HepG2 (cell line): Measurements from ENCODE around the gene TMEM239. TPM values are rescaled to one million over a fixed set of nuclear protein-coding genes. Genes with fewer than 3 reads are reported as not detected.

ENCODE experiments used
- ATAC-seq: fragments of 200-7000 bp; cut with Tn5 transposase; 3 replicates; pipeline ENCODE4 v1.9.1; 2020; ENCODE audit warnings: mild to moderate bottlenecking, moderate library complexity
- BruUV-seq: library from RNA; stranded (reverse); fragments of 400-500 nt; replicated peaks from 2 replicates; lab custom pipeline; 2021; lab: Mats Ljungman, UMichigan
- CTCF ChIA-PET: fragments of 300-600 bp; formaldehyde crosslinking; extraction: SDS; loops from one replicate; lab custom pipeline; 2021; ENCODE audit warnings: low total read pairs, inconsistent platforms, low intra/inter-chr PET ratio; lab: Yijun Ruan, JAX
- POLR2A ChIA-PET: fragments of 350-600 bp; sonication (Branson Sonifier 250); formaldehyde crosslinking; loops from one replicate; lab custom pipeline; 2020; ENCODE audit warnings: antibody characterized with exemption, inconsistent platforms; lab: Yijun Ruan, JAX
- DNase-seq: peaks from one replicate; pipeline ENCODE4 v3.0.0-alpha.2; 2015; ENCODE audit warnings: low spot score
- FAIRE-seq: peaks from 3 replicates; lab custom pipeline; 2011; peaks lifted over from hg19 to GRCh38; lab: Jason Lieb, UNC
- H2AFZ ChIP-seq: one replicate; pipeline ENCODE4 v1.6.1; 2011; ENCODE audit warnings: low read length, inconsistent platforms
- H3K27ac ChIP-seq: fragments of 300-600 bp; 3 replicates; pipeline ENCODE4 v1.8.0; 2011; ENCODE audit warnings: mixed run types, mild to moderate bottlenecking, mixed read lengths, low read length, inconsistent platforms; ENCODE audit not compliant: insufficient read depth; ENCODE audit errors: extremely low read length
- H3K27me3 ChIP-seq, 2 experiments: fragments of 200-600 bp in 1 of 2; 2 replicates in 1 of 2; 3 replicates in 1 of 2; pipeline versions ENCODE4 v1.6.0 to v1.8.0; 2011; ENCODE audit warnings: low read length in 2 of 2, mild to moderate bottlenecking in 2 of 2, moderate library complexity in 2 of 2, inconsistent platforms in 1 of 2; ENCODE audit not compliant: insufficient read depth in 2 of 2, control insufficient read depth in 1 of 2
- H3K36me3 ChIP-seq, 2 experiments: fragments of 200-600 bp in 1 of 2; replicated peaks in 1 of 2; 2 replicates in 1 of 2; 3 replicates in 1 of 2; pipeline versions ENCODE4 v1.5.1 to v1.8.0; 2011; ENCODE audit warnings: low read length in 2 of 2, inconsistent platforms in 1 of 2; ENCODE audit not compliant: insufficient read depth in 2 of 2, control insufficient read depth in 1 of 2
- H3K4me1 ChIP-seq: 2 replicates; pipeline ENCODE4 v1.5.1; 2012; ENCODE audit warnings: low read length, inconsistent platforms; ENCODE audit not compliant: insufficient read depth
- H3K4me2 ChIP-seq: 2 replicates; pipeline ENCODE4 v1.6.0; 2011; ENCODE audit warnings: low read depth, low read length, inconsistent platforms
- H3K4me3 ChIP-seq, 3 experiments: fragments of 200-600 bp in 1 of 3; sonication (generic), shearing (Covaris generic) in 1 of 3; replicated peaks in 1 of 3; 2 replicates each; pipeline ENCODE4 v1.5.1; 2011 to 2016; ENCODE audit warnings: low read length in 3 of 3, inconsistent platforms in 2 of 3, low read depth in 2 of 3, mild to moderate bottlenecking in 2 of 3, control low read depth in 1 of 3, mixed read lengths in 1 of 3; ENCODE audit not compliant: insufficient read depth in 1 of 3
- H3K79me2 ChIP-seq: one replicate; pipeline ENCODE4 v1.6.1; 2011; ENCODE audit warnings: low read length, inconsistent platforms; ENCODE audit not compliant: insufficient read depth
- H3K9ac ChIP-seq: 2 replicates; pipeline ENCODE4 v1.6.0; 2011; ENCODE audit warnings: mild to moderate bottlenecking, low read depth, low read length, inconsistent platforms; ENCODE audit not compliant: insufficient read depth
- H3K9me3 ChIP-seq: 2 replicates; pipeline ENCODE4 v1.5.1; 2012; ENCODE audit warnings: mild to moderate bottlenecking, low read length
- H4K20me1 ChIP-seq: 2 replicates; pipeline ENCODE4 v1.6.0; 2011; ENCODE audit warnings: inconsistent platforms, mild to moderate bottlenecking, low read length, moderate library complexity; ENCODE audit not compliant: insufficient read depth
- HIVEP1 ChIP-seq: sonication (generic); formaldehyde crosslinking; IDR thresholded peaks from 2 replicates; pipeline ENCODE4 v1.4.0; 2020; ENCODE audit warnings: mild to moderate bottlenecking, missing genetic modification reagents
- KDM1A ChIP-seq: IDR thresholded peaks from 2 replicates; pipeline ENCODE4 v1.6.1; 2016; ENCODE audit warnings: missing compliant biosample characterization
- NFIC ChIP-seq: IDR thresholded peaks from 2 replicates; pipeline ENCODE4 v1.6.1; 2012; ENCODE audit warnings: mild to moderate bottlenecking, low read length, inconsistent platforms
- SP1 ChIP-seq, 2 experiments: fragments of 450-650 bp in 1 of 2; sonication (generic) in 1 of 2; formaldehyde crosslinking in 1 of 2; IDR thresholded peaks; 2 replicates each; pipeline versions ENCODE4 v1.4.0 to v1.6.1; 2016 to 2020; ENCODE audit warnings: missing genetic modification reagents in 1 of 2
- TBL1XR1 ChIP-seq: fragments of 150-350 bp; IDR thresholded peaks from 2 replicates; pipeline ENCODE4 v1.6.1; 2014; ENCODE audit warnings: borderline replicate concordance, low read length; ENCODE audit not compliant: partially characterized antibody
- ZNF326 ChIP-seq: sonication (generic); formaldehyde crosslinking; IDR thresholded peaks from 2 replicates; pipeline ENCODE4 v1.4.0; 2020; ENCODE audit warnings: missing genetic modification reagents, borderline replicate concordance
- ZNF343 ChIP-seq: sonication (generic); formaldehyde crosslinking; IDR thresholded peaks from 2 replicates; pipeline ENCODE4 v1.4.0; 2020; ENCODE audit warnings: mild to moderate bottlenecking, missing genetic modification reagents
- WGBS: methylation state at CpG from one replicate; pipeline ENCODE4 v1.1.6; 2017; ENCODE audit warnings: low lambda C conversion rate; 5-methylcytosine and 5-hydroxymethylcytosine counted together
- in situ Hi-C: cut with HindIII; loops from 2 replicates; pipeline ENCODE4 v1.10.0; 2017; ENCODE audit warnings: low pct_unique_long_range_greater_than_20kb; ENCODE audit not compliant: extremely low pct_ligation_motif_present
- intact Hi-C: fragments of 100-400 bp; cut with micrococcal nuclease; formaldehyde crosslinking; loops from one replicate; pipeline ENCODE4 v1.10.0; 2022; ENCODE audit not compliant: unreplicated experiment
- polyA plus RNA-seq, 8 experiments: library from polyadenylated mRNA; depleted of rRNA in 3 of 8; stranded (reverse) in 7 of 8; unstranded in 1 of 8; fragments of >200 nt; fragmentation: Illumina TruSeq in 4 of 8; extraction: Trizol in 4 of 8; gene quantifications; 2 replicates each; pipeline versions ENCODE4 v1.2.1 to v1.2.3, GENCODE V29; 2011 to 2016; ENCODE audit warnings: low read depth in 4 of 8, missing spikeins in 1 of 8, mixed read lengths in 1 of 8; ENCODE audit not compliant: insufficient read depth in 1 of 8
- total RNA-seq, 5 experiments: library from RNA; depleted of rRNA; stranded (reverse); fragments of >200 nt; fragmentation: Illumina TruSeq; extraction: Trizol; gene quantifications; 2 replicates each; pipeline ENCODE4 v1.2.3, GENCODE V29; 2016; ENCODE audit warnings: low read depth in 1 of 5
- TF ChIP-seq, protein P1 (sequence below): sonication (generic); formaldehyde crosslinking; conservative IDR thresholded peaks from 2 replicates; pipeline ENCODE4 v1.4.0; 2020; ENCODE audit warnings: missing genetic modification reagents
- TF ChIP-seq, protein P2 (sequence below): sonication (generic); formaldehyde crosslinking; IDR thresholded peaks from 2 replicates; pipeline ENCODE4 v1.4.0; 2020; ENCODE audit warnings: missing genetic modification reagents

The TMEM239 gene
- total and polyA plus RNA-seq, 2 of the 13 experiments (the other 11 are each of a cell fraction or from before 2014, with no cell fraction given): not detected

DNA sequence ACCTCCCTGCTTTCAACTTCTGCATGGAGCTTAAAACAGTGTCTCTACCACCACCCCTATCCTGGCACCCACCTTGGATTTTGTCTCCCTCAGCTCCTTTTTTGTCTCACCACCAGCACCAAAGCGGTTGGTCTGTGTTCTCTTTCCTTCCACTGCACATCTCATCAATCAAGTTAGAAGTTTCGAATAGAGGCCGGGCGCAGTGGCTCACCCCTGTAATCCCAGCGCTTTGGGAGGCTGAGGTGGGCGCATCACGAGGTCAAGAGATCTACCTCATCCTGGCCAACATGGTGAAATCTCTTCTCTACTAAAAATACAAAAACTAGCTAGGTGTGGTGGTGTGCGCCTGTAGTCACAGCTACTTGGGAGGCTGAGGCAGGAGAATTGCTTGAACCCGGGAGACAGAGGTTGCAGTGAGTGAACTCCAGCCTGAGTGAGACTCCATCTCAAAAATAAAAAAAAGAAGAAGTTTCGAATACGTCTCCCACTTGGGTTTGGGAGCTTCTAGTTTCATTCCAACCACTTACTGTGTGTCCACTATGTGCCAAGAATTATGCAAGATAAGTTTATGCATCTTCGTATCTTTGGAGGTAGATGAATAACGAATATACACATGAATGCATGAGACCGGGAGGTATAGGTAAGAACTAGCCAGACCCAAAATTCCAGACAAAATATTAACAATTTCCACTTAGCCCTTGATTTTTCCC is 18.4 kb downstream of the TMEM239 start:
- ChIA-PET CTCF (no interaction called here), POLR2A (no interaction called here)
- H4K20me1 ChIP-seq: no peaks in the 10 kb centered on the region
- H3K4me1 ChIP-seq: peaks cover 23% of the 10 kb centered on the region
- in situ Hi-C loops (no loop called here), intact Hi-C loops (no loop called here)
- H3K79me2 ChIP-seq: peaks cover 4% of the 10 kb centered on the region
- peaks cover 4 to 11% of the 10 kb centered on the region in 2 experiments; a peak in 3 of 5 replicates for H3K36me3 ChIP-seq
- no peak for ATAC-seq
- no peak overlapping the region for H2AFZ ChIP-seq
- H3K9ac ChIP-seq: no peak overlapping the region
- TF ChIP-seq ZNF343 (CRISPR knock-in tag) (no peak), HIVEP1 (CRISPR knock-in tag) (no peak), TBL1XR1 (no peak), KDM1A (no peak), SP1 (IDR thresholded peaks at IDR 0.05) (no peak), SP1 (CRISPR knock-in tag; IDR thresholded peaks at IDR 0.05) (no peak), NFIC (no peak), ZNF326 (CRISPR knock-in tag) (no peak)
- TF ChIP-seq, protein P1, sequence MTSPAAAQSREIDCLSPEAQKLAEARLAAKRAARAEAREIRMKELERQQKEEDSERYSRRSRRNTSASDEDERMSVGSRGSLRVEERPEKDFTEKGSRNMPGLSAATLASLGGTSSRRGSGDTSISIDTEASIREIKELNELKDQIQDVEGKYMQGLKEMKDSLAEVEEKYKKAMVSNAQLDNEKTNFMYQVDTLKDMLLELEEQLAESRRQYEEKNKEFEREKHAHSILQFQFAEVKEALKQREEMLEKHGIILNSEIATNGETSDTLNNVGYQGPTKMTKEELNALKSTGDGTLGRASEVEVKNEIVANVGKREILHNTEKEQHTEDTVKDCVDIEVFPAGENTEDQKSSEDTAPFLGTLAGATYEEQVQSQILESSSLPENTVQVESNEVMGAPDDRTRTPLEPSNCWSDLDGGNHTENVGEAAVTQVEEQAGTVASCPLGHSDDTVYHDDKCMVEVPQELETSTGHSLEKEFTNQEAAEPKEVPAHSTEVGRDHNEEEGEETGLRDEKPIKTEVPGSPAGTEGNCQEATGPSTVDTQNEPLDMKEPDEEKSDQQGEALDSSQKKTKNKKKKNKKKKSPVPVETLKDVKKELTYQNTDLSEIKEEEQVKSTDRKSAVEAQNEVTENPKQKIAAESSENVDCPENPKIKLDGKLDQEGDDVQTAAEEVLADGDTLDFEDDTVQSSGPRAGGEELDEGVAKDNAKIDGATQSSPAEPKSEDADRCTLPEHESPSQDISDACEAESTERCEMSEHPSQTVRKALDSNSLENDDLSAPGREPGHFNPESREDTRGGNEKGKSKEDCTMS (CRISPR knock-in tag): no peak
- TF ChIP-seq, protein P2, sequence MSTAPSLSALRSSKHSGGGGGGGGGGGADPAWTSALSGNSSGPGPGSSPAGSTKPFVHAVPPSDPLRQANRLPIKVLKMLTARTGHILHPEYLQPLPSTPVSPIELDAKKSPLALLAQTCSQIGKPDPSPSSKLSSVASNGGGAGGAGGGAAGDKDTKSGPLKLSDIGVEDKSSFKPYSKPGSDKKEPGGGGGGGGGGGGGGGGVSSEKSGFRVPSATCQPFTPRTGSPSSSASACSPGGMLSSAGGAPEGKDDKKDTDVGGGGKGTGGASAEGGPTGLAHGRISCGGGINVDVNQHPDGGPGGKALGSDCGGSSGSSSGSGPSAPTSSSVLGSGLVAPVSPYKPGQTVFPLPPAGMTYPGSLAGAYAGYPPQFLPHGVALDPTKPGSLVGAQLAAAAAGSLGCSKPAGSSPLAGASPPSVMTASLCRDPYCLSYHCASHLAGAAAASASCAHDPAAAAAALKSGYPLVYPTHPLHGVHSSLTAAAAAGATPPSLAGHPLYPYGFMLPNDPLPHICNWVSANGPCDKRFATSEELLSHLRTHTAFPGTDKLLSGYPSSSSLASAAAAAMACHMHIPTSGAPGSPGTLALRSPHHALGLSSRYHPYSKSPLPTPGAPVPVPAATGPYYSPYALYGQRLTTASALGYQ (CRISPR knock-in tag): no peak
- H3K9me3 ChIP-seq: no peaks in the 10 kb centered on the region
- H3K4me2 ChIP-seq: no peak overlapping the region
- H3K27ac ChIP-seq: no peak overlapping the region
- 98% methylated on average over 14 of the region's 14 CpGs for WGBS
- no peaks in the 10 kb centered on the region for H3K27me3 ChIP-seq
- no peak for DNase-seq
- BruUV-seq: no TSS peak
- FAIRE-seq: no peak
- H3K4me3 ChIP-seq: no peak overlapping the region
